RWPE1 (cell line): ENCODE results near the gene KCTD12.
"Not testable (repeated sequence)": the region's sequence is repeated elsewhere in the genome, so short reads cannot be mapped to it uniquely, and the experiment has no call there.

Experiments used
- CTCF ChIA-PET: fragments of 350-600 bp; sonication (Branson Sonifier 250); formaldehyde crosslinking; extraction: SDS; loops from one replicate; lab custom pipeline; 2021; lab: Yijun Ruan, JAX
- POLR2A ChIA-PET: fragments of 400-600 bp; formaldehyde crosslinking; extraction: SDS; loops from one replicate; lab custom pipeline; 2020; ENCODE audit warnings: antibody characterized with exemption; ENCODE audit not compliant: low non-redundant PET; lab: Yijun Ruan, JAX
- DNase-seq: peaks from one replicate; pipeline ENCODE4 v3.0.0; 2012; ENCODE audit warnings: low spot score
- H3K27ac ChIP-seq: fragments of 450-650 bp; 2 replicates; pipeline ENCODE4 v1.5.1; 2017
- TF ChIP-seq, protein P1 (sequence below): fragments of 450-650 bp; conservative IDR thresholded peaks from 2 replicates; pipeline ENCODE4 v1.5.1; 2017; ENCODE audit warnings: low read depth, mild to moderate bottlenecking

The KCTD12 gene

DNA sequence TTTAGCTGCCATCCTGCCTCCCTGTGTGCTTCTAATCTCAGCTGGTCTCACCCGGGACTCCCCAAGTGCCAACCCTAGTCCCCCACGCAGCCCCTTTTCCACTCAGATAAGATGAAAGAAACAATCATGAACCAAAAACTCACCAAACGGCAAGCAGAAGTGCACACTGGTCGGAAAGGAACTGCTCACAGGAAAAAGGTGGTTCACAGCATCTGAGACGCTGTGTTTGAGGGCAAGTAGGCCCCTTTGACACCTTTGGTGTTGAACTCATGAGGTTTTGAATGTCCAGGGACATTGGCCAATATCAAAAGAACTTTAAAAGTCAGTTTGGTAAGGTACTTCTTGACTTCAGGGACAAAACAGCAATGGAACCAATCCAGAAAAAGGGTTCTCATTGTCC, 41.8 kb upstream of the KCTD12 start:
- TF ChIP-seq, protein P1, sequence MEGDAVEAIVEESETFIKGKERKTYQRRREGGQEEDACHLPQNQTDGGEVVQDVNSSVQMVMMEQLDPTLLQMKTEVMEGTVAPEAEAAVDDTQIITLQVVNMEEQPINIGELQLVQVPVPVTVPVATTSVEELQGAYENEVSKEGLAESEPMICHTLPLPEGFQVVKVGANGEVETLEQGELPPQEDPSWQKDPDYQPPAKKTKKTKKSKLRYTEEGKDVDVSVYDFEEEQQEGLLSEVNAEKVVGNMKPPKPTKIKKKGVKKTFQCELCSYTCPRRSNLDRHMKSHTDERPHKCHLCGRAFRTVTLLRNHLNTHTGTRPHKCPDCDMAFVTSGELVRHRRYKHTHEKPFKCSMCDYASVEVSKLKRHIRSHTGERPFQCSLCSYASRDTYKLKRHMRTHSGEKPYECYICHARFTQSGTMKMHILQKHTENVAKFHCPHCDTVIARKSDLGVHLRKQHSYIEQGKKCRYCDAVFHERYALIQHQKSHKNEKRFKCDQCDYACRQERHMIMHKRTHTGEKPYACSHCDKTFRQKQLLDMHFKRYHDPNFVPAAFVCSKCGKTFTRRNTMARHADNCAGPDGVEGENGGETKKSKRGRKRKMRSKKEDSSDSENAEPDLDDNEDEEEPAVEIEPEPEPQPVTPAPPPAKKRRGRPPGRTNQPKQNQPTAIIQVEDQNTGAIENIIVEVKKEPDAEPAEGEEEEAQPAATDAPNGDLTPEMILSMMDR: no peak
- ChIA-PET POLR2A (no interaction called here), CTCF (no interaction called here)
- DNase-seq: no peak
- H3K27ac ChIP-seq: no peak overlapping the region

DNA sequence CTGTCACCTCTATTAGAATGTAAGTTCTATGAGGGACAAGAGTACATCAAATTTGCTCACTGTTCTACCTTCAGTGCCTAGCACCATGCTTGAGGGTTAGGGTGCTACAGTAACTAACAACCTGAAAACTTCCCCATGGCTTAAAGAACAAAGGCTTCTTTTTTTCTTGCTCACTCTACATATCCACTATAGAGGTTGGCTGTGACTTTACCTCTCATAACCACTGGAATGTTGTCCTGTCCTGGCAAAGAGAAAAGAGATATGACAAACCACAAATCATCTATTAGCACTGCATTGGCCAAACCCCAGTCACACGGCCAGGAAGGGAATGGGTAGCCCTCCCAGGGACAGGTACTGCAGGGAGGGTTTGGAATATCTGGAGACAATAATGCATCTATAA, 38.9 kb upstream of the KCTD12 start:
- ChIA-PET POLR2A (no interaction called here), CTCF (no interaction called here)
- TF ChIP-seq, protein P1: no peak
- no peak for DNase-seq
- H3K27ac ChIP-seq: no peak overlapping the region

DNA sequence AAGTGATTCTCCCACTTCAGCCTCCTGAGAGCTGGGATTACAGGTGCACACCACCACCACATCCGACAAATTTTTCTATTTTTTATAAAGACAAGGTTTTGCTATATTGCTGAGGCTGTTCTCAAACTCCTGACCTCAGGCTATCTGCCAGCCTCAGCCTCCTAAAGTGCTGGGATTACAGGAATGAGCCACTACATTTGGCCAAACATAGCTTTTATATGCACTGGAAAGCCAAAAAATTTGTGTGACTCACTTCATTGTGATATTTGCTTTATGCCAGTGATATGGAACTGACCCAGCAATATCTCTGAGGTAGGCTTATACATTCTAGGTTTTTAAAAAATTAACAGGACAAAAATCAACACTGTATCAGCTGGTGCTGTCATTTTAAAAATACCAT, 35.3 kb upstream of the KCTD12 start:
- CTCF ChIA-PET: no interaction called here
- no peak for DNase-seq
- POLR2A ChIA-PET: no interaction called here
- TF ChIP-seq, protein P1: no peak
- H3K27ac ChIP-seq: no peak overlapping the region

DNA sequence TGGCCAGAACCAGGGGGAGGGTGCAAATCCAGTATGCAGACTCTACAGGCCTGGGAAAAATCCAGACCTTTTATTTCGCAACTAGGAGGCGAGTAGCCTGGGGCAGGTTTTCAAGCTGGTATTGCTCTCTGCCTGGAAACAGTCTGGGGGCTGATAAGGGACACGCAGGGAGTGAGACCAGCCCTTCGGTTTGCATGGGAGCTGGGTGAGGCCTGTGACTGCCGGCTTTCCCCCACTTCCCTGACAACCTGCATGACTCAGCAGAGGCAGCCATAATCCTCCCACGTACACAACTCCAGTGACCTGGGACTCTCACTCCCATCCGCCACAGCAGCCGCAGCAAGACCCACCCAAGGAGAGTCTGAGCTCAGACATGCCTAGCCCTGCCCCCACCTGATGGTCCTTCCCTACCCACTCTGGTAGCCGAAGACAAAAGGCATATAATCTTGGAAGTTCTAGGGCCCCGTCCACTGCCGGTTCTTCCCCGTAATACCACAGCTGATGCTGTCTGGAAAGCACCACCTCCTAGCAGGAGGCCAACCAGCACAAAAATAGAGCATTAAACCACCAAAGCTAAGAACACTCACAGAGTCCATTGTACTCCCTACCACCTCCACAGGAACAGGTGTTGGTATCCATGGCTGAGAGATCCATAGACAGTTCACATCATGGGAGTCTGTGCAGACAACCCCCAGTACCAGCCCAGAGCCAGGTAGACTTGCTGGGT, 31.7 kb upstream of the KCTD12 start:
- H3K27ac ChIP-seq: peak overlapping the region; percentile 58
- DNase-seq, POLR2A ChIA-PET: not testable (repeated sequence)
- CTCF ChIA-PET: interaction anchor here (0.6 kb wide), 2 partner anchors 9 to 834 kb away, joined by 3 to 7 read pairs; no protein-coding TSS in a partner anchor

DNA sequence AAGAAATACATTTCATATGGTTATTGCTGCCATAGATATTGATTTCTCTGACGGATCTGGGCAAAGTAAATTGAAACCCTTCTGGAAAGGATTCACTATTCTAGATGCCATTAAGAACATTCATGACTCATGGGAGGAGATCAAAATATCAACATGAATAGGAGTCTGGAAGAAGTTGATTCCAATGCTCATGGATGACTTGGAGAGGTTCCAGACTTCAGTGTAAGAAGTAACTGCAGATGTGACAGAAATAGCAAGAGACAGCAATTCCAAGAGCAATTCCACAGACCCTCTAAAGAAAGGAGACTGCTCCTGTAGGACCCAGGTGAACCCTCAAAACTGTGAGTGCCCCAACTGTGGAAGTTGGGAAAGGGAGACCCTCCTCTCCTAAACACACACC, 30.9 kb upstream of the KCTD12 start:
- CTCF ChIA-PET: no interaction called here
- DNase-seq: no peak
- peak overlapping the region; percentile 58 for H3K27ac ChIP-seq
- POLR2A ChIA-PET: no interaction called here
- TF ChIP-seq, protein P1: no peak

DNA sequence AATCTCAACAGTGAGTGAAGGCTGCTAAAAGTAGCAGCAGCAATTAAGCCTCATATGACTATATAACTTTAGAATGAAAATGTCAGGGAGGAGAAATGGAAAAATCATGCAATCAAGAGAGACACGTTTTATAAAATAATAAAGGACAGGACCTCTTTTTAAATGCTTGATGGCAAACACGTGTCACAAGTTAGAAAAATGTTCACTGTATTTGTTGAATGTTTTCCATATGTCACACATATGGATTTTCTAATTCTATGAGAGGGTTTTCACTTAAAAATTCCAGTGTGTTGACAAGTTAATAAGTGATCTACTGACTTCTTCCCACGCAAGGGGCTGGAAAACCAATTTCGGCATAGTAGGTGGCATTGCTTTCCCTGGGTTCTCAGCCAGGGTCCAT, 27.7 kb upstream of the KCTD12 start:
- DNase-seq: no peak
- TF ChIP-seq, protein P1: no peak
- CTCF ChIA-PET: no interaction called here
- POLR2A ChIA-PET: no interaction called here
- H3K27ac ChIP-seq: no peak overlapping the region

DNA sequence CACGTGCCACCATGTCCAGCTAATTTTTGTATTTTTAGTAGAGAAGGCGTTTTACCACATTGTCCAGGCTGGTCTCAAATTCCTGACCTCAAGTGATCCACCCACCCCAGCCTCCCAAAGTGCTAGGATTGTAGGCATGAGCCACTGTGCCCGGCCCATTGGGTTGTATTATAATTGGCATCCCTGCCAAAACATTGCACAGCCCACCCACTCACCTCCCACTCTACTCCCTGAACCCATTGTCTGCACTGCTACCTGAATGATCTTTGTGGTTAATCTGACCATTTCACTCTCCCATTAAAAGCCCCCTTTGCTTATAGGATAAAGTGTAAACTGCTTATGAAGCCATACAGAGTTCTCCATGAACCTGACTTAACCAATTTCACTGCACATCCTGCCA, 26.3 kb upstream of the KCTD12 start:
- ChIA-PET POLR2A (no interaction called here), CTCF (interaction anchor here (0.6 kb wide), 1 partner anchor 1459 kb away, joined by 4 read pairs; no protein-coding TSS in a partner anchor)
- H3K27ac ChIP-seq: no peak overlapping the region
- DNase-seq: no peak
- TF ChIP-seq, protein P1: no peak
